Stimulated activated CD4-positive, alpha-beta T cell treated with anti-CD3 and anti-CD28 coated beads, Interleukin-12 subunit alpha, Interleukin-12 subunit beta, amount 100 ng/mL, for 4 hours (primary cell): Measurements from ENCODE around the gene GIGYF2.

Experiments
- DNase-seq: peaks from one replicate; pipeline ENCODE4 v3.0.0-alpha.2; 2020

The GIGYF2 gene

DNA sequence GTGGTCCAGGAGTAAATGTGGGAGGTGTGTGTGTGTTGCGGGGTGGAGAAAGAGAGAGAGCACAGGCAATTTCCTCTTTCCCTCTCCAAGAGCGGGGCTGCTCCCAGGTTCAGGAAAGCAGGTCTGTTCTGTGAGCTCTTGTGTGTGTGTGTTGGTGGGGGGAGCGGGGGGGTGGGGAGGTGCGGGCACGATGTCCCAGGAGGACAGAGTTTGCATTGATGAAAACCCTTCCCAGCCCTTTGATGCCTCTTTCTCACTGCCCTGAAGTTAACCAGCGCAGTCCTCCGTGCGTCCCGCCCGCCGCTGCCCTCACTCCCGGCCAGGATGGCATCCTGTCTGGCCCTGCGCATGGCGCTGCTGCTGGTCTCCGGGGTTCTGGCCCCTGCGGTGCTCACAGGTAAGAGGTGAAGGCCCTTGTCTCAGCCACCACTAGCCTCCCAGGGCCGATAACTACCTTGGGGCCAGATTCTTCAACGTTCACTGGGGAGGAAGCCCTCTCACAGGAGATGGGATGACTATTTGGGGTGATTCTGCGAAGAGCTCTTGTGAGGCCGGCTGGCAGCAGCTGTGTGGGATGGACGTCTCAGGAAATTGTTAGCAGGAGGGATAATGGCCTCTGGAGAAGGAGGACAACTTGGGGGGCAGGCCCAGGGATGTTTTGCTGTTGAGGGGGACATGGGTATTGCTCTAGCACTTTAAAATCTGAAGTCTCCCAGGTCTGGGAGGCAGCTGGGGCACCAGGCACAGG lies 173.1 kb downstream of the GIGYF2 start, which contains the start of gene SNORC:
Gene SNORC (plus strand): TSS at position 247 of the 748 bp plus-strand sequence. CDS start 78 bp downstream, at position 325.
- no peak for DNase-seq

GRCh38 chr2:232870766-232871371 lies 173.7 kb downstream of the GIGYF2 start:
- no peak for DNase-seq

DNA sequence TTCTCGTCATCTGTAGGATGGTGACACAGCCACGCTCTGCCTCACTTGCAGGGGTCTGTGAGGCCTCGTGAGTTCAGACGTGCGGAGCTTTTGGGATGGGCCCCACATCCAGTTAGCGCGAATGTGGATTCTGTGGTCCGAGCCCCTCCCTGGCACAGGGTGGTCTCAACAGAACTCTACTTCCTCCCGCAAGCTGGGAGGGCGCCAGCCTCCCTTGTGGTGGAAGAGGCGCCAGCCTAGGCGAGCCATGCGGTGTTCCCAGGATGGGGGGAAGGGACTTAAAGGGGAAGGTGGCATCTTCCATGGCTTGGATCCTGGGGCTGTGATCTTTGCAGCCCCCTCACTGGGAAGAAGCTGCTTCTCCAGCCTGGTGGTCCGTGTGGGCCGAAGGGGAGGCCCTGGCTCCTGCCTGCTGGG lies 174.3 kb downstream of the GIGYF2 start:
- no peak for DNase-seq

DNA sequence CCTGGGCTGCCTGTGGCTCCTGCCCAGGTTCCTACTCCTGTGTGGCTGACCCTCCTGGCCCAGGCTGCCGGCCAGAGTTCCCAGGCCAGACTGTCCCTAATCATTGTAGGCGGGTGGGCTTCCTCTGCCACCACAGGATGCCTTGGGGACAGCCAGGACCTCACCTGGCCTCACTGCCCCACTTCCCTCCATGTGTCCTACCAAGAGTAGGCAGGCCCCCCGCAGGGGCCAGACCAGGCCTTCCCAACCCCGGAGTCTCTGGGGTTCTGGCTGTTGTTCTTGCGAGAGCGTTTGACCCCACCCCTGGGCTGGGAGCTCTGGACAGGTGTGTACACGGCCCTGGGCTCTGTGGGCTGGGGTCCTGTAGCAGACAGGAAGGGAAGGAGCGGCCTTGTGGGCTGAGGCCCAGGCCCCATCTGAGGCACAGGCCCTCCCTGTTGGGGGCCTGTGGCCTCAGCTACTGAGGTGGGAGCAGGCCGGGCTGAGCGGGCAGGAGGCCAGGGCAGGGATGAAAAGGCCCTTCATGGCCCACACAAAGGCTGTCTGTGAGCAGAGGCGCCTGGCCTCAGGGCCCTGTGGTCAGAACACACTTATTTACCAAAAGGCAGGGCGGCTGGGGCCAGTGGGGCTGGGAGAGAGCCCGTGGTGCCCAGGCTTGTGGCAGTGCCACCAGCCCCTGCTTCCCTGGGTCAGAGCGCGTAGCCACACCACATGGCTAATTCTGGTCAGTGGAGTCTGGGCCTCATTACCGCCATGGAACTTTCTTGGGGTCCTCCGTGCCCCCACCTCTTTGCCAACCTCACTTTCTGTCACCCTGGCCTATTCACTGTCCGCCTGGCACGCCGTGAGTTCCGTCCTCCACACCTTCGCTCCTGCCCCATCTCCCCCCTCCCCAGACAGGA lies 175.0 kb downstream of the GIGYF2 start:
- DNase-seq, result no peak

- no peak for DNase-seq
Measured at GRCh38 chr2:232872826-232873225, 175.7 kb downstream of the GIGYF2 start.

DNA sequence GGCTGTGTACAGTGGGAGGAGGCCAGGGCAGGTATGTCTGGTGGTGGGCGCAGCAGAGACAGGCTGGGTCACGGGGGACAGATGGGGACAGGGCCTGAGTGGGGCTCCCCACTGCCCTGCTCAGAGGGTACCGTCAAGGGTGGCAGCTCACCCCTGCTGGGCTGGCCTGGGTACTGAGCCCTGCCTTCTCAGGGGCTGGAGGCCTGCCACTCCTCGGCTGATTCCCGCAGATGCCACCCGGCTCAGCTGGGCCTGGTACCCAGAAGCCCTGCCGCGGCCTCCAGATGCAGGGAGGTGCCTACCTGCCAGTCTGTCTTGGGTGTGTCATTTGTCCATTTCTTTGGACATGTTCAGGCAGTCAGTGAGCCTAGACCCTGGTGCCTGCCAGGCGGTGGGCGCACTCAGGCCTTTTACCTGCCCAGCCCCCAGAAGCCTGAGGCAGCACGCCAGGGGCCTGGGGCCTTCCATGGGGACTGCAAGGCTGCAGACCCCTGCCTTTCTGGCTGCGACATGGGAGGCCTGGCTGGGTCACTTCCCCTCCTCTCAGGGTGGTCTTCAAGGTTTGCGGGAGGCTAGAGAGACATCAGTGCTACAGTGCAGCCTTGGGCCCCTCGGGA lies 176.3 kb downstream of the GIGYF2 start:
- no peak for DNase-seq

- no peak for DNase-seq
Measured at GRCh38 chr2:232873909-232874641, 176.9 kb downstream of the GIGYF2 start.

- no peak for DNase-seq
Measured at GRCh38 chr2:232874677-232875223, 177.6 kb downstream of the GIGYF2 start.

DNA sequence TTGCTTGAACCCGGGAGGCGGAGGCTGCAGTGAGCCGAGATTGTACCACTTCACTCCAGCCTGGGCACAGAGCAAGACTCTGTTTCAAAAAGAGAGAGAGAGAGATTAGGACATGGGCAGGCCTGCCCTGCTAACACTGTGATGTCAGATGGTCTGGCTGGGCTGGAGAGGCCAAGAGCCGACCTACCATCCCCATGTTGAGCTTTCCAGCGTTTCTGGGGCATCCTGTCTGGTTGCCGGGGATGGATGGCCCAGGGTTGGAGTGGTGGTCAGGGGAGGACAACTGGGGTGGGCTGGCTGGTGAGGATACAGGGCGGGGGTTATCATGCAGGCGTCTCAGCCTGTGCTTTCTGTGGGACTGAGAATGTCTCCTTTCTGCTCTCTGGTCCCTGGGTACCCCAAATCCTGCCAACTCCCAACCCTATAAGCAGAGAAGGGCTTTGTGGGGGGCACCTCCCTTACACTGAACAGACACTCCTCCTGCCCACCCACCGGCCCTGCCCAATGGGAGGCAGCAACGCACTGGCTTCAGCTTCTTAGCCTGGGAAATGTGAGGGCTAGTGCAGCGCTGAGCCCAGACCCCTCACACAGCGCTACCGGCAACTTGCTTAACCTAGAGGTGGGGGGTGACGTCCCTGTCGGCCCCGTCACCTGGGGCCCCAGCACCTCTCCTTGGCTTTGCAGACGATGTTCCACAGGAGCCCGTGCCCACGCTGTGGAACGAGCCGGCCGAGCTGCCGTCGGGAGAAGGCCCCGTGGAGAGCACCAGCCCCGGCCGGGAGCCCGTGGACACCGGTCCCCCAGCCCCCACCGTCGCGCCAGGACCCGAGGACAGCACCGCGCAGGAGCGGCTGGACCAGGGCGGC lies 178.4 kb downstream of the GIGYF2 start:
- DNase-seq, result no peak

DNA sequence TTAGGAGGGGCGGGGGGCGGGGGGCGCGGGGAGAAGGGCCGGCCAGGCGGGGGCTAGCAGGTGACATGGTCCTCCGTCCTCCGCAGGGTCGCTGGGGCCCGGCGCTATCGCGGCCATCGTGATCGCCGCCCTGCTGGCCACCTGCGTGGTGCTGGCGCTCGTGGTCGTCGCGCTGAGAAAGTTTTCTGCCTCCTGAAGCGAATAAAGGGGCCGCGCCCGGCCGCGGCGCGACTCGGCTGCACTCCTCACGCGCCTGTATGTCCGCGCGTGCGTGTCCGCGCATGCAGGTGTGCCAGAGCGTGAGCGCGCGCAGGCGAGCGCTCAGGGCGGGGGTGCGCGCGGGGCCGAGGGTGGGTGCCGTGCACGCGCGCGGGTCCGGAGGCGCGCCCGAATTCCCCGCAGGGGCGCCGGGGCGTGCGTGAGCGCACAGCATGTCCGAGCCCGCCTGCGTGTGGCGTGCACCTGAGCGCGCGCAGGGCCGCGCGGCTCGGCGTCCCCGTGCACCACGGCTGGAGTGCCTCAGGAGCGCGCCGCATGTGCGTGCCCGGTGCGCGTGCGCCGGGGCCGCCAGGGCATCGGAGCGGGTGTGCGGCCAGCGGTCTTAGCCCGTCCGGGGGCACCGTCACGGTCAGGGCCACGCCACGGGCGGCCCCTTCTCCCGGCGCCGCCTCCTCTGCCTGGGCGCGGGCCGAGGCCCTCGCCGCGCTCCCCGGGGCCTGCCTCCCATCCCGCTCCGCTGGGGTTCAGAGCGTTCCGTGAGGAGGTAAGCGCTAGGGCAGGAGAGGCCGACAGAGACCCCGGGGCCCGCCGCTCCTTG lies 179.2 kb downstream of the GIGYF2 start:
- DNase-seq, result peak; percentile 30

DNA sequence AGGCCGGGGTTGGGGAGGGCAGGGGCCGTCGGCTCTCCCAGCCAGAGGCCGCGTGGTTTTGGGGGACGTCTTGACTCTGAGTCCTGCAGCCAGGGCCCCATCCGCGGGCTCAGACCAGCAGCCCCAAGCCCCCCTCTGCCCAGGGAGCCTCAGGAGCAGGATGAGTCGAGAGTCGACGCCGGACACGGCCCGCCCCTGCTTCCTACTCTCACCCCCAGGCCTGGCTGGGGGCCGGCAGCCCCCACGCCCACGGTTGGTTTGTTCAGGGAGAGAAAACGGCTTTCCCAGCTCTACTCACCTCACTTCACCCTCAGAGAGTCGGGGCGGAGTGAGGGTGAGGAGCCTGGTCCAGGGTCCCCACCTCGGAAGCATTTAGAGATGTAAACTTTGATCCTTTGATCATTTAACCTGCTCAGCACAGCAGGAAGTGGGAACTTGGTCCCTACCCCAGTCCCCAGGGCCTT lies 179.9 kb downstream of the GIGYF2 start:
- DNase-seq, result no peak

GRCh38 chr2:232877940-232878511 lies 180.9 kb downstream of the GIGYF2 start:
- no peak for DNase-seq

GRCh38 chr2:232878855-232879617 lies 181.9 kb downstream of the GIGYF2 start:
- no peak for DNase-seq

GRCh38 chr2:232879618-232880494 lies 182.7 kb downstream of the GIGYF2 start:
- DNase-seq, result no peak

GRCh38 chr2:232880764-232881351 lies 183.7 kb downstream of the GIGYF2 start:
- no peak for DNase-seq

GRCh38 chr2:232882085-232882484 lies 185.0 kb downstream of the GIGYF2 start:
- no peak for DNase-seq

DNA sequence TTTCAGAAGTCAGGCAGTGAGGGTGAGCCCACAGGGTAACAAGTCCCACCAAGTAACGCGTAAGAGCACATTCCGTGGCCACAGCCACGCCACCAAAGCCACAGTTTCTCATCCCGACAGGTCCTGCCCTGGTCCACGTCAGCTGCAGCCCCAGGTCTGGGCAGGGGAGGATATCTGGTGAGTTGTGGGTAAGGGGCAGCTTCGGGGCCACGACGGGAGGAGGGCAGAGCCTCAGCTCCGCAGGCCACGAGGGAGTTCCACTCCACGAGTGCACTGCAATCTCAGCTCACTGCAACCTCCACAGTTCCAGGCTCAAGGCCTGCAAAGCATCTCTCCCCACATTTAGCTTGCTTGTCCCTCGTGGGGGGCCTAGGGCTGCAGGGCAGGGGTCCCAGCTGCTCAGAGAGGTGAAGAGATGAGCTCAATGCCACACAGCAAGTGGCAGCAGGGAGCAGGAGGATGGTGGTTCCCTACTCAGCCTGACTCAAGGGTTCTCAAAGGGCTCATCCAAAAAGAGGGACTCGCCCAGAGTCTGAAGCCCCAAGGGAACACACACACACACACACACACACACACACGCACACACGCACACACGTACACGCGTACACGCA lies 185.5 kb downstream of the GIGYF2 start:
- no peak for DNase-seq
